HEK293 (cell line): ENCODE data around the gene RHPN2.

Source experiments
- ELK4 ChIP-seq: IDR thresholded peaks from 2 replicates; pipeline ENCODE4 v1.6.1; 2011; ENCODE audit warnings: mild to moderate bottlenecking, low read depth, low read length, borderline replicate concordance
- FEZF1 ChIP-seq: fragments of 450-650 bp; formaldehyde crosslinking; IDR thresholded peaks from 2 replicates; pipeline ENCODE4 v1.5.1; 2016; ENCODE audit warnings: missing biosample characterization, missing genetic modification characterization
- GFI1B ChIP-seq: fragments of 450-650 bp; formaldehyde crosslinking; IDR thresholded peaks from 2 replicates; pipeline ENCODE4 v1.5.1; 2016; ENCODE audit warnings: missing biosample characterization, missing genetic modification characterization
- IKZF3 ChIP-seq: fragments of 450-650 bp; IDR thresholded peaks from 2 replicates; pipeline ENCODE4 v1.5.0; 2018; ENCODE audit warnings: missing biosample characterization, mild to moderate bottlenecking, missing genetic modification characterization, moderate library complexity
- KLF17 ChIP-seq: fragments of 450-650 bp; formaldehyde crosslinking; IDR thresholded peaks from 2 replicates; pipeline ENCODE4 v1.5.1; 2016; ENCODE audit warnings: missing biosample characterization, missing genetic modification characterization
- MZF1 ChIP-seq: fragments of 450-650 bp; formaldehyde crosslinking; IDR thresholded peaks from 2 replicates; pipeline ENCODE4 v1.5.1; 2017; ENCODE audit warnings: missing biosample characterization, missing genetic modification characterization, borderline replicate concordance
- PATZ1 ChIP-seq: fragments of 450-650 bp; formaldehyde crosslinking; IDR thresholded peaks from 2 replicates; pipeline ENCODE4 v1.5.1; 2016; ENCODE audit warnings: missing biosample characterization, missing genetic modification characterization
- PBX3 ChIP-seq: sonication (generic); formaldehyde crosslinking; IDR thresholded peaks from 2 replicates; pipeline ENCODE4 v1.8.1; 2022; ENCODE audit warnings: mild to moderate bottlenecking, moderate library complexity, missing genetic modification reagents
- PRDM2 ChIP-seq: fragments of 450-650 bp; formaldehyde crosslinking; IDR thresholded peaks from 2 replicates; pipeline ENCODE4 v1.5.1; 2016; ENCODE audit warnings: missing biosample characterization, missing genetic modification characterization, borderline replicate concordance
- SCRT1 ChIP-seq: fragments of 450-650 bp; formaldehyde crosslinking; IDR thresholded peaks from 2 replicates; pipeline ENCODE4 v1.5.1; 2016; ENCODE audit warnings: missing biosample characterization, missing genetic modification characterization, borderline replicate concordance
- SP7 ChIP-seq: fragments of 450-650 bp; formaldehyde crosslinking; IDR thresholded peaks from 2 replicates; pipeline ENCODE4 v1.5.1; 2016; ENCODE audit warnings: missing biosample characterization, missing genetic modification characterization
- TSHZ1 ChIP-seq: fragments of 450-650 bp; formaldehyde crosslinking; IDR thresholded peaks from 2 replicates; pipeline ENCODE4 v1.5.1; 2016; ENCODE audit warnings: missing biosample characterization, missing genetic modification characterization, borderline replicate concordance
- ZNF114 ChIP-seq: fragments of 450-650 bp; formaldehyde crosslinking; IDR thresholded peaks from 2 replicates; pipeline ENCODE4 v1.5.0; 2017; ENCODE audit warnings: missing biosample characterization, missing genetic modification characterization
- ZNF133 ChIP-seq: fragments of 450-650 bp; formaldehyde crosslinking; IDR thresholded peaks from 2 replicates; pipeline ENCODE4 v1.5.1; 2016; ENCODE audit warnings: missing biosample characterization, missing genetic modification characterization
- ZNF18 ChIP-seq: fragments of 450-650 bp; formaldehyde crosslinking; IDR thresholded peaks from 2 replicates; pipeline ENCODE4 v1.5.1; 2016; ENCODE audit warnings: missing biosample characterization, missing genetic modification characterization
- ZNF311 ChIP-seq: fragments of 450-650 bp; formaldehyde crosslinking; IDR thresholded peaks from 2 replicates; pipeline ENCODE4 v1.5.1; 2017; ENCODE audit warnings: missing biosample characterization, missing genetic modification characterization, borderline replicate concordance
- ZNF473 ChIP-seq: fragments of 450-650 bp; formaldehyde crosslinking; IDR thresholded peaks from 2 replicates; pipeline ENCODE4 v1.5.1; 2017; ENCODE audit warnings: missing biosample characterization, missing genetic modification characterization
- ZNF555 ChIP-seq: fragments of 450-650 bp; formaldehyde crosslinking; conservative IDR thresholded peaks from 2 replicates; pipeline ENCODE4 v1.5.1; 2017; ENCODE audit warnings: missing biosample characterization, mild to moderate bottlenecking, missing genetic modification characterization, inconsistent platforms
- ZNF600 ChIP-seq: fragments of 450-650 bp; formaldehyde crosslinking; IDR thresholded peaks from 2 replicates; pipeline ENCODE4 v1.5.1; 2016; ENCODE audit warnings: missing biosample characterization, missing genetic modification characterization
- ZNF704 ChIP-seq: fragments of 450-650 bp; formaldehyde crosslinking; IDR thresholded peaks from 2 replicates; pipeline ENCODE4 v1.5.1; 2016; ENCODE audit warnings: missing biosample characterization, missing genetic modification characterization

RHPN2 gene

GRCh38 chr19:32971715-32972540 lies 92.8 kb downstream of the RHPN2 start, which contains the start of the genes CEP89 and FAAP24 (continued):
- TF ChIP-seq ZNF555 (tag by site-specific recombination) (no peak), ZNF18 (tag by site-specific recombination) (no peak), ELK4 (no peak; the same call in 1 of the 2 replicates), SP7 (tag by site-specific recombination) (peak; percentile 93), PATZ1 (peak; percentile 86), ZNF704 (tag by site-specific recombination) (no peak), ZNF473 (tag by site-specific recombination) (no peak), TSHZ1 (tag by site-specific recombination) (no peak), SCRT1 (tag by site-specific recombination) (no peak), MZF1 (tag by site-specific recombination) (0 out of 2 replicates have a peak, but pooled peaks have one; percentile 58), FEZF1 (tag by site-specific recombination) (no peak), KLF17 (tag by site-specific recombination) (peak; percentile 96), PBX3 (CRISPR knock-in tag) (peak; percentile 97), ZNF133 (tag by site-specific recombination) (no peak), GFI1B (tag by site-specific recombination) (0 out of 2 replicates have a peak, but pooled peaks have one; percentile 53), ZNF600 (peak; percentile 83), ZNF311 (tag by site-specific recombination) (no peak), IKZF3 (tag by site-specific recombination) (peak; percentile 59; the same call in 1 of the 2 replicates), PRDM2 (no peak), ZNF114 (tag by site-specific recombination) (no peak)
